ENCODE measurements around the gene JAK1. TPM values are rescaled to one million over a fixed set of nuclear protein-coding genes. Genes with fewer than 3 reads are reported as not detected.

JAK1 gene
- total and polyA plus RNA-seq, 9 of the 15 experiments (the other 6 are each of a cell fraction or from before 2014, with no cell fraction given), result 9.7 to 44.1 (median 42.5) TPM

Small RNAs within 50 kb of the gene (small RNA-seq; reads per million reads assigned to genes)
- not detected for gene AL606517.2

Other genes with a start within 250 kb of the JAK1 start
- gene RAVER2, start 221.5 kb downstream of the JAK1 start, total RNA-seq (2014; rRNA removed), result 4.9 and 5.3 TPM in 2 replicates
- 5.9 and 6.1 TPM in 2 replicates for gene RAVER2, start 221.5 kb downstream of the JAK1 start, total RNA-seq (2014; rRNA removed; fragmentation: Illumina TruSeq; extraction: Trizol)
- 4.0 and 4.5 TPM in 2 replicates for gene RAVER2, start 221.5 kb downstream of the JAK1 start, total RNA-seq (2015; rRNA removed; fragmentation: Illumina TruSeq; extraction: Trizol)
- 4.4 and 4.8 TPM in 2 replicates for gene RAVER2, start 221.5 kb downstream of the JAK1 start, total RNA-seq (2021)
- gene RAVER2, start 221.5 kb downstream of the JAK1 start, polyA plus RNA-seq (2011; rRNA removed), result 3.8 and 11.0 TPM in 2 replicates
- gene RAVER2, start 221.5 kb downstream of the JAK1 start, polyA plus RNA-seq (2014; fragmentation: Illumina TruSeq; extraction: Trizol), result 4.9 and 6.1 TPM in 2 replicates
- gene RAVER2, start 221.5 kb downstream of the JAK1 start, polyA plus RNA-seq (2014; fragmentation: Nextera tagmentation; extraction: Ambion mirVana), result 1 to 10 TPM; 1.8 to 2.1 TPM
- gene RAVER2, start 221.5 kb downstream of the JAK1 start, polyA plus RNA-seq (2014; rRNA removed), result 4.3 and 4.8 TPM in 2 replicates
- gene AK4, start 181.7 kb upstream of the JAK1 start, total RNA-seq (2014; rRNA removed), result 19.1 and 21.4 TPM in 2 replicates
- 21.5 and 24.8 TPM in 2 replicates for gene AK4, start 181.7 kb upstream of the JAK1 start, total RNA-seq (2014; rRNA removed; fragmentation: Illumina TruSeq; extraction: Trizol)
- 10.4 and 12.0 TPM in 2 replicates for gene AK4, start 181.7 kb upstream of the JAK1 start, total RNA-seq (2015; rRNA removed; fragmentation: Illumina TruSeq; extraction: Trizol)
- gene AK4, start 181.7 kb upstream of the JAK1 start, total RNA-seq (2021), result 34.9 and 36.4 TPM in 2 replicates
- 71.2 and 96.6 TPM in 2 replicates for gene AK4, start 181.7 kb upstream of the JAK1 start, polyA plus RNA-seq (2011; rRNA removed)
- 32.4 and 33.1 TPM in 2 replicates for gene AK4, start 181.7 kb upstream of the JAK1 start, polyA plus RNA-seq (2014; fragmentation: Illumina TruSeq; extraction: Trizol)
- 10 to 100 TPM; 10.9 to 15.1 TPM for gene AK4, start 181.7 kb upstream of the JAK1 start, polyA plus RNA-seq (2014; fragmentation: Nextera tagmentation; extraction: Ambion mirVana)
- 23.3 and 24.1 TPM in 2 replicates for gene AK4, start 181.7 kb upstream of the JAK1 start, polyA plus RNA-seq (2014; rRNA removed)

All from K562 (cell line).